Measurements from ENCODE around the gene ANP32D.
"Not testable (repeated sequence)": the region's sequence is repeated elsewhere in the genome, so short reads cannot be mapped to it uniquely, and the experiment has no call there.

The ANP32D gene

GRCh38 chr12:48508987-48509386, 36.6 kb downstream of the ANP32D start:
- DNase-seq = no peak

GRCh38 chr12:48510111-48510510, 37.8 kb downstream of the ANP32D start:
- DNase-seq = no peak

- DNase-seq = no peak
Observed at GRCh38 chr12:48512855-48513254, 40.5 kb downstream of the ANP32D start.

- no peak for DNase-seq
Observed at GRCh38 chr12:48514728-48515127, 42.4 kb downstream of the ANP32D start.

- not testable (repeated sequence) for DNase-seq
Observed at GRCh38 chr12:48520381-48520780, 48.0 kb downstream of the ANP32D start.

Data from NCI-H774 (cell line).